ENCODE data around the gene PM20D1. TPM values are rescaled to one million over a fixed set of nuclear protein-coding genes. Genes with fewer than 3 reads are reported as not detected.

PM20D1 gene
- total and polyA plus RNA-seq, 10 of the 15 experiments (the other 5 are each of a cell fraction or from before 2014, with no cell fraction given), result not detected

- ChIA-PET SMC1A (ENCODE audit: uncharacterized antibody, unreplicated experiment) (interaction anchor here (0.9 to 1.4 kb wide), 8 partner anchors 9 to 126 kb away, joined by 3 to 11 read pairs (median 4); no protein-coding TSS in a partner anchor), POLR2A (no interaction called here), CTCF (interaction anchor here (0.7 to 2.4 kb wide), 14 partner anchors 9 to 202 kb away, joined by 3 to 18 read pairs (median 4); no protein-coding TSS in a partner anchor), RAD21 (ENCODE audit: unreplicated experiment) (interaction anchor here (1.0 to 2.3 kb wide), 6 partner anchors 11 to 190 kb away, joined by 3 to 16 read pairs (median 4); no protein-coding TSS in a partner anchor)
- Histone ChIP-seq H3K27ac (ENCODE audit: control insufficient read depth, insufficient read depth) (no peak overlapping the region), H3K4me1 (ENCODE audit: control insufficient read depth, insufficient read depth, low read length) (no peaks in the 10 kb centered on the region), H3K36me3 (ENCODE audit: control insufficient read depth in 2 of 2, insufficient read depth in 2 of 2, low read length in 1 of 2) (no peaks in the 10 kb centered on the region), H4K20me1 (ENCODE audit: control insufficient read depth, insufficient read depth) (no peaks in the 10 kb centered on the region), H3K27me3 (replicated peaks in 1 of 2; ENCODE audit: control insufficient read depth in 2 of 2, insufficient read depth in 2 of 2, low read length in 1 of 2) (peaks cover 0 to 6% of the 10 kb centered on the region in 2 experiments; a peak in 1 of 4 replicates), H2AFZ (ENCODE audit: control insufficient read depth, low read depth, low read length) (no peak overlapping the region), H3K9me3 (replicated peaks; ENCODE audit: control insufficient read depth, insufficient read depth, low read length) (no peaks in the 10 kb centered on the region), H3K9ac (ENCODE audit: control insufficient read depth, insufficient read depth, low read length) (no peak overlapping the region), H3K4me3 (no peak overlapping the region), H3K4me2 (ENCODE audit: control insufficient read depth, insufficient read depth) (no peak overlapping the region), H3K79me2 (ENCODE audit: control insufficient read depth, insufficient read depth, low read length) (no peaks in the 10 kb centered on the region)
- DNase-seq (ENCODE audit: low read depth, low spot score) (no peak), FAIRE-seq (no peak), ATAC-seq (peak; percentile 23; the same call in 1 of the 3 replicates)
- intact Hi-C loops (cut with micrococcal nuclease; ENCODE audit: unreplicated experiment), result loop anchor here (5.0 kb wide), 1 partner anchor 126 kb away; no protein-coding TSS in a partner anchor
- no TSS peak for BruUV-seq (replicated peaks)
- TF ChIP-seq NBN (IDR thresholded peaks at IDR 0.05), result no peak
- TF ChIP-seq CEBPZ (IDR thresholded peaks at IDR 0.05; ENCODE audit: low read depth, low read length), result no peak
- TF ChIP-seq DPF2 (IDR thresholded peaks at IDR 0.05), result no peak
- 0 out of 2 replicates have a peak, but pooled peaks have one; percentile 12 for TF ChIP-seq RAD21 (IDR thresholded peaks at IDR 0.05; ENCODE audit: insufficient read depth, low read depth, low read length)
- no peak for TF ChIP-seq GABPA (IDR thresholded peaks at IDR 0.05; ENCODE audit: low read depth)
- no peak for TF ChIP-seq FOXM1 (IDR thresholded peaks at IDR 0.05; ENCODE audit: low read depth, low read length)
- TF ChIP-seq CBX3 (IDR thresholded peaks at IDR 0.05; ENCODE audit: borderline replicate concordance, low read depth), result no peak
- no peak for TF ChIP-seq ZBTB33 (IDR thresholded peaks at IDR 0.05)
- no peak for TF ChIP-seq GATAD2B (conservative IDR thresholded peaks at IDR 0.05; ENCODE audit: low read depth)
- in situ Hi-C loops (cut with MboI), result no loop called here
- WGBS (ENCODE audit: insufficient coverage, insufficient replicate concordance, low lambda C conversion rate, missing lambda C conversion rate), result 22% methylated on average over 4 of the region's 4 CpGs
Measured at GRCh38 chr1:205782627-205783432, 67.1 kb downstream of the PM20D1 start.
